HG02885 (cell line): ENCODE measurements around the gene CERS6.

ENCODE experiments used
- ATAC-seq: cut with Tn5 transposase; IDR thresholded peaks from one replicate; pipeline ENCODE4 v1.9.1; 2021; ENCODE audit warnings: mild to moderate bottlenecking; ENCODE audit not compliant: unreplicated experiment, poor library complexity

CERS6 gene

DNA sequence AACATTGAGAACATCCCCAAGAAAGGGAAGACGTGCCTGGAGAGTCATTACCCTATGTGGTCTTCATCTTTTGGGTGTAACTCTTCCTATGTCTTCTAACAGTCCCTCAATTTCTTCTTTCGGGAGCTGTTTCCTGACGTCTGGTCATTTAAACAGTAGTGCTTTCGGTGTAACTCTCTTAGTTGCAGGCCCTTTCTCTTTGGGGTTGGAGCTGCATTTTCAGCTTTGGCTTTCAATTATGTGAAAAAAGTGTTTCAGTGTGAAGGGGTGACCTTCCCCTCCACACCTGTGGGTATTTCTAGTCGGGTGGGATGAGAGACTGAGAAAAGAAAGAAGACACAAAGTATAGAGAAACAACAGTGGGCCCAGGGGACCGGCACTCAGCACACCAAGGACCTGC lies 105.9 kb downstream of the CERS6 start:
- no peak for ATAC-seq

DNA sequence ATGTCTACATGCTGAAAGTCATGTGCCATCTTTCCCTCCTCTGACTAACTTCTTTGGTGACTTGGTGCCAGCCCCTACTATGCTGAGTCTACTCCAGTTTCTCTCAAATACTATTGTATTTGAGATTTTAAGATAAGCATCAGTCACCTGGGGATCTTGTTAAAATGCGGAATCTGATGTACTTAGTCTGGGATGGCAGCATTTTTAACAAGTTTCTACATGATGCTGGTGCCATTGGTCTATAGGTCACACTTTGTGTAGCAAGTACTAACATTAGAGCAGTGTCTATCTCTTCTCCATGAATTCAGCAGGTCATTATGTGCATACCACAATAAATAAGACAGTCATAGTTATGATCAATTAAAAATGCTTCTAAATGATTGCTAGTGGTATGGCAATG lies 106.9 kb downstream of the CERS6 start:
- no peak for ATAC-seq

DNA sequence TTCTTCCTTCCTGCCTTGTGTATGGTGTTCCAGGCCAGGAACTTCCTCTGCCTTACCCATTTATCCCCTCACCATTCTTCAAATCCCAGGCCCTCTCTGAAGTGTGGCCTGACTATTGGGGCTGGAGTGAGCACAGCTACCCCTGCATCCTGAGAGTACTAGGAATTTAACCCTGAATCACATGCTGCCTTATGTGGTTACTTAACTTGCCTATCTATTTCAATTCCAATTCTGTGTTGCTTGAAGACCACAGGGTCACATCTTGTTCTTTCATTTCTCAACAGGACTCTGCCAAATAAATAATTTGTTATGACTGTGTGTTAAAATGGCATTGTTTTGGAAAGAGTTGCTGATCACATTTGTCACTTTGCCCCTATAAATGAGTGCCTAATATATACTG lies 108.6 kb downstream of the CERS6 start:
- ATAC-seq = no peak

DNA sequence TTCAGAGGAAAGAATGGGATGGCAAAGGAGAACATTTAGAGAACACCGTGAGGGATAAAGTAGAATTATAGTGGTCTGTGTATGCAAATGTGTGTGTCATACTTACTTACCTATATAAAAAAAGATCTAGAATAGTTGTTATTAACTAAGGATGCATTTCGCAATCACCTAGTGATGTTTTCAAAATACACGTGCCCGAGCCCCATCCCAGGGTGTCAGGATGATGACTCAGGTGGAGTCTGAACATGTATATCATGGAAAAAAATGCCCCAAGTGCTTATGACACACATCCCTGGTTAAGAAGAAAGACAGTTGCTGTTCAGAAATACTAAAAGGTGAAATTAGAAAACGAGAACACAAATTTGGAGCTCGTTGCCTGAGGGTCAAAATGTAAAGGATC lies 109.0 kb downstream of the CERS6 start:
- ATAC-seq = no peak

DNA sequence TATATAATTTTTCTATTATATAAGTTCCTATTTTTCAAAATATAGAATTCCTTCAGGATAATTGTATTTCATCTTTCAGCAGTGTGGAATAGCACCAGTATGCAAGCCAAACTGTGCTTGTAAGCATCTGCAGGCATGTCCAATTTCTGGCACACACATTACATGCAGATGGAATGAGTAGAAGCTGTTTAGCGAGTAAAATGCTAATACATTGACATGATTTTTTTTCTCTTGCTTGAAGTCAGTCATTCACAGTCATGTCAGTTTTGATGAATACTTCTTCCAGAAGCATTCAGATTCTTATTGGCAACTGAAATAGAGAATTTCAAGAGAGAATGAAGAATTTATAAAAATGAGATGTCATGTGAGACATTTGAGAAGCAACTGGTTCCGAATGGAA lies 109.4 kb downstream of the CERS6 start:
- no peak for ATAC-seq

DNA sequence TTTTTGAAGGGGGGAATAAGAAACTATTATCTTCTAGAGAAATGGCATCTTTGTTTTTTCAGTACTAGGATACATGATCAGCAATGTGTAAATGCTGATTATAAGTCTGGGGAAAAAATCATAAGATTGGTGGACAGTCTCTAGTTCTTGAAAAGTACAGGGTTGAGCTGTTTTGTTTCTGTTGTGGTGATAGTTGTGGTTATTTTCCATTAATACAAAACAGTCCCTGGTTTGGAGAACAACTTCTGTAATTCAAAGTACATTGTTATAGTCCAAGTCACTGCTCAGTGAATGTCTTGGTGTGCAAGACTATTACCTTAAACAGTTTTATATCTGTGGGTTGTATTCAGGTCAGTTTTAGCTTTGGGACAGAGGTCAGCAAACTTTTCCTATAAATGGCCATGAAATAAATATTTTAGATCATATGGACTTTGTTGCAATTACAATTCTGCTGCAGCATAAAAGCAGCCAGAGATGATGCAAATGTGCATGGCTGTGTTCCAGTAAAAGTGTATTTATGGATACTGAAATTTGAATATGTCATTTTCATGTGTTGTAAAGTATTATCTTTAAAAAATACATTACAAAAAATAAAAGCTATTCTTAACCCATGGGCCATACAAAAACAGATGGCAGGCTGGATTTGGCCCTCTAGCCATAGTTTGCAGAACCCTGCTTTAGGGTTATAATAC lies 111.0 kb downstream of the CERS6 start:
- ATAC-seq = peak; percentile 46

DNA sequence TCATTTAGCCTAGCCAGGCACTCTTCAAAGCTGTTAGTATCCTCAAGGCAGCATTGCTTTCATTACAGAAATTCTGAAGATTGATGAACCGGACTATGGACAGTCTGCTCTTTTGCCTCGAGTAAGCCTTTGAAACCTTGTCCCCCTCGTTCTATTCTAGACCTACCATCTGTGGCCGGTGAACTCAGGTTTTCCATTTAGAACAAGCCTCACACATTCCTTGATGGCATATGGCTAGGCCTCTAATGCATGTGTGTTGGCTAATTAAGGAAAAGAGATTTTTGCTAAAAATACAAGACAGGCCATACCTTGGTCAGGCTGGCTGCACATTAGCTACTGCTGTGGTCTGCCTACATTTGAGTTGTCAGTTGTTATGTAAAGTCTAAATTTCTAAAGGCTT lies 111.8 kb downstream of the CERS6 start:
- ATAC-seq = no peak

DNA sequence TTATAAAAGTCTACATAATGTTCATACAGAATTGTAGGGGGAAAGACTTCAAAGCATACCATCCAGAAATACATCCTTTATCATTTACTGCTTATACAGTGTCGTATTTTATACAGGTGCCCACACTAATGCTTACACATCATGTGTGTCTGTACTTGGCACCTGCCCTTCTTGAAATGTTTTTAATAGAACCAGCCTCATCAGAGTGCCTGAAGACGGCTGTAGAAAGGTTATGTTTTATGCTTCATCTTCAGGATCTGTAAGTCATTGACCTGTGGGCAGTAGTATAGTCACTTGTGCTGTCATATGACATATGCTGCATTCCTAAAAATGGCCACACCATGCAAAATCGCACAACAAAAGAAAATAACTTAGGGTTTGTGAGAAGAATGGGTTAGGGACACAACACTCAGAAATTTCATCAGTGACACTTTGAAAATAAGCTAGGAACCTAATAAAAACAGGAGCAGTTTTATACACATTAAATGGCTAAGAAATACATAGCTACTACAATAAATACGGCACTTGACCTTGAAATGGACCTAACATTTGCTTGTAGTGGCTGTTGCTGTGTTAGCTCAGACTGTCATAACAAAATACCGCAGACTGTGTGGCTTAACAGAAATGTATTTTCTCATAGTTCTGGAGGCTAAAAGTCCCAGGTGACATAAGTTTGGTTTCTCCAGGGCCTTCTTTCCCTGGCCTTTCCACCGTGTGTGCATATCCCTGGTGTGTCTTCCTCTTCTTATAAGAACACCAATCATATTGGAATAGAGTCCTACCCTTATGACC lies 112.6 kb downstream of the CERS6 start:
- no peak for ATAC-seq

DNA sequence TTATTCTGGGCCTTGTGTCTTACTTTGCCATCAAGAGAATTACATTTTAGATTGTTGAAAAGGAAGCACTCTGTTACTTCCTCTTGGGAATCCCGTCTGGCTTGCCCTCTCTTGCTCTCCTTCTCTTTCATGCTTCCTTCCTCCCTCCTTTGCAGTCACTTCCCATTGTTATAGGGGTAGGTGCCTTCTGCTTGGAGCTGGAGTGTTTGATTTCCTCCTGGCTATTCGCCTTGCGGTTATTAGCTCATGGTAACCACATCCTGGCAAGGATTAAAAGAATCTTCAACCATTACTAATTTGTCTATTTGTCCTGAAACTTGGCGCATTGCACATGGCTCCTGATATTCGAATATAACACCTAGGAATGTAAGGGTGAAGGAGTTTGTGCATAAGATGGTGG lies 115.0 kb downstream of the CERS6 start:
- ATAC-seq = no peak

DNA sequence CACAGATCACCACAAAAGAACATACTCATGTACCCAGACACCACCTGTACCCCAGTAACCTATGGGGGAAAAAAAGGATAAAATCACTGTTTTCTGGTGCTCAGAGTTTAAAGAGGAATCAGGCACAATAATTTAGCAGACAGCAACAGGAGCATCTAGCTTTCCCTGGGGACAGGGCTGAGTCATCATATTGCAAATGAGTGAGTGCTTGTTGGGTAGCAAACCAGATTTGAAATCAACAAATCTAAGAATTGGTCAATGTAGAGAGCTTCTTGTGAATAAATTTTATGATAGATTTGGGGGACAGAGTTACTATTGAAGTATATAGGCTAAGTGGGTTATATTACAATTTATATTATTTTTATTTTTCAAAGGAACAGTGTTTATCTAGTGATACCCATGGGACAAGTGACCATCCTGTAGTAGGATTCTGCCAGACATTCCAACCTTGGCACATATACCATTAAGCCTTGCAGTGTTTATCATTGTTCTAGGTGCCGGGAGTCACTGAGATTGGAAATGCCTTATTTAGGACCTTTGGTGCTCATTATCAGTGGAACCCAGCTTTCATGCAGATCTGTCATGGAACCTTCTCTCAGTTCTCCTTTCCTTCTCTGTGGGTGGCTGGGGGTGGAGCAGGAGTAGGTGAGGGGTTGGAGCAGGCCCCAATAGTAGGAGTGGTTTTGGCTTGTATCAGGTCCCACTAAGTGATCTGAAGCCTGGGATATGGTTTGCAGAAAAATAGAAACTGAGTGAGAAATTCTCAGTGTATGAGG lies 117.2 kb downstream of the CERS6 start:
- ATAC-seq = peak; percentile 36

DNA sequence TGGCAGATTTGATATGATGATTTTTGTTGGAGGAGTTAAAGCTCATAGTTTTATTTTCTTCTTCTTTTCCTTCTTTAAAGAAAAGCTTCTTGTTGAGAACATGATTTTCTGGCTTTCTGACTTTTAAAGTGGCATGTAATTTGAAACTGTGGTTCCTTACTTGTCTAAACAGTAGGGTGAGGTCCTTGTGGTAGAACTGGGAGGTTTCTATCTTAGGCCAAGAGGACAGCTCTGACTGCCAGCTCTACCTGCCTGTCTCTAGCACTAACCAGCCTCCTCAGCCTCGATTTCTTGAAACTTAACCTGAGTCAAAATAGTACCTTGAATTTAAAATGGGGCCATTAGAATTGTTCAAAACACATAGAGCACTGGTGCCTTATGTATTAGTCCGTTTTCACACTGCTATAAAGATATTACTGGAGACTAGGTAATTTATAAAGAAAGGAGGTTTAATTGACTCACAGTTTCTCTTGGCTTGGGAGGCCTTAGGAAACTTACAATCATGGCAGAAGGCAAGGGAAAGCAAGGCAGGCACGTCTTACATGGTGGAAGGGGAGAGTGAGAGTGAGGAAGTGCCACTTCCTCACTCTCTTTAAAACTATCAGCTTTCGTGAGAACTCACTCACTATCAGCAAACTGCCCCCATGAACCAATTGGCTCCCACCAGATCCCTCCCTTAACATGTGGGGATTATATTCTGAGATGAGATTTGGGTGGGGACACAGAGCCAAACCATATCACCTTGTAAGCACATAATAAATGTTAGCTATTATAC lies 119.0 kb downstream of the CERS6 start:
- no peak for ATAC-seq

DNA sequence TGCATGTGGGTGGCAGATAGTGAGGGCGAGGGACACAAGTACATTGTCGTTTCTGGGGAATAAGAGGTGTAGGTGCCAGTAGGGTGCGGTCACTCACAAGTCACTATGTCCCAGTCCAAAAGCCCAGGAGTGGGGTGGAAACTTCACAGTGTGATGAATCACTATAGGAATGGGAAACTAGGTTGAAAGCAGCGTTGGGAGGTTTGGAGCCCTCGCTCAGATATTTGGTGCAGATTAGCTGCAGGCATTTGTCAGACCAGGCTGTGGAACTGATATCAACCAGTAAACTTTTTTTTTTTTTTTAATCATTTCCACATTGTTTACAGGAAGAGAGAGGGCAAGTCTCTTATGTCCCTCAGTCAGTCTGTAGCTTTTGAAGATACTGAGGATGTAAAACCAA lies 121.8 kb downstream of the CERS6 start:
- no peak for ATAC-seq

DNA sequence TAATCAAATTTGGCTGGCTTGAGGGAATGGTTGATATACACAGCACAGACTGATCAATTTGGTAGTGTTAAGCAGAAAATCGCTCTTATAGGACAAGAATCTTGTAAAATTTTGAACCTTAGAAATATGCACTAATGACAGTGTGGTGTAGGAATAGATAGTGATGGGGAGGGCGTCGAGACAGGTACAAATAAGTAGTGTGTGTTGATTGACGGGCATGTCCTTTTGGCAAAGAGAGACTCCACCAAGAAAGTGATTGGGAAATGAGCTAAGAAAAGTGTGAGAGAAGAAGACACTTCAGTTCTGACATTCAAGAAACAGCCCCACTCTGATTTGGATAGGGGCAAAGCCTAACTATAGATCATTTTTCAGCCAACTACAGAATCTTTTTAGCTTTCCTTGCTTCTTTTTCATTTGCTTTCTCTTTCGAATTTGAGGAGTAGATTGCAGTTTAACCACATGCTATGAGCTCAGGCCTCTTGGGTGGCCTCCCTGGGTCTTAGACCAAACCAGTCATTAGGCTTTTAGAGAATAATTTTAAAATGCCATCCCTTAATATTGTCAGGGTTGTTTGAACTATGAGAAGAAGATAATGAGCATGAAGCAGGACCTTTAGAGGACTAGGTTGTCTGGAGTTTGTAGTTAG lies 127.1 kb downstream of the CERS6 start:
- peak; percentile 64 for ATAC-seq

DNA sequence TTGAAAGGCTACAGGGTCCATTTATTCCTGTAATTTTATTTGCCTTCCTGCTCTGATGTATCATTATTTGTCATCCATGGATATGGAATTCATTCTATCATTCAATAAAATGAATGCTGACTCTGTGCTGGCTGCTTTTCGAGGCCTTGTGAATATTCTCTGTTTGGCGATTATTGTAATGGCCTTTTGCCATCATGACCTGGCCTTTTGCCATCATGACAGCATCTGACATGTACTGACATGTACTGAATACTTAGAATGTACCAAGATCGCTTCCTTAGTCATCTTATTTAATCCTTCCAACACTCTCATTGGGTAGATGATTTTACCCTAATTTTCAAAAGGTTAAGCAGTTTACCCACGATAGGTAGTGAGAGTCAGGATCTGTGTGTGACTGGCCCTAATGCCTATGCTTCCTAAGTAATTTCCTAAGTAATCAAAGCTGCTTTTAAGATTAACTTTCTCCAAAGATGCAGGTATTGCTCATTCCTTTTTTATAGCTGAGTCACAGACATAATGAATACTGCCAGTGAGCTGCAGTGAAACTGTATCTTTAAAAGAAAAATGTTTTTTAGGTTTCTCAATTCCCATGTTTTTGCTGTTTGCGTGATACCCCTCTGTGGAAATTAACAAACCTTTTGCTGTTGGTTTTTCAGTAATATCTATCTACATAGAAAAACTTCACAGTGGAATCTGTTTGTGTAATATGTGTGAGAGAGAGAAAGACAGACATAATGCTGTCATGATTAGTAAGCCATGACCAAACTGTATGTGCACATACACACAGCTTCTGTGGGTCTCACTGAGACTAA lies 127.8 kb downstream of the CERS6 start:
- ATAC-seq = no peak

DNA sequence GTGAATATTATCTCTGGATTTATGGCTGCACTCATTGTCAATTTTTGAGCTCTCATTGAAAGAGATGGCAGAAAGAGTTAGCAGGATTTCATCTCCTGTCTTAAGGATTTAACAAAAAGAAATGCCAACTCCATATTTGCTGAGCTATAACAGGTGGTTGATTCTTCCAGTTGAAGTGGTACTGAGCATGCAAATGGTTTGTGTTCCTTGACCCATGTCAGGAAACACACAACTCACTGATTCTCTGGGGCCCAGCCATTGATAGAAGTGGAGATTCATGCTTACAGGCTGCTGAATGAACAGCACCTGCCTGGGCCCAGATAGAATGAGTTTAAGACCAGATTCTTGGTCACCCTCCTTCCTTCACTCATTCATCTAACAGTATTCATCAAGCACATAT lies 128.8 kb downstream of the CERS6 start:
- peak; percentile 32 for ATAC-seq

DNA sequence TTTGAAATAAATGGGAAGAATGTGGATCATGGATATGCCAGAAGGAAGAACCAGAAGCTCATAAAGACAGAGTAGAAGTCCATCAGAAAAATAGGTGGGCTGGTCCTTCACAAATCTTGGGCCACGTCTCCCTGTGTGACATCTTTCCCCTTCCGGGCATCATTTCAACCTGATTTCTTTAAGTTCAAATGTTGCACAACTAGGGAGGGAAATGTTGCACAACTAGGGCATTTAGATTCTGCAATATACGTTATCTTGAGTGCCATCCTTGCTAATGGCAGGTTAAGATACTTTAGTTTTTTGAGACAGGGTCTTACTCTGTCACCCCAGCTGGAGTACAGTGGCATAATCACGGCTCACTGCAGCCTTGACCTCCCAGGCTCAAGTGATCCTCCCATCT lies 129.6 kb downstream of the CERS6 start:
- ATAC-seq = no peak

DNA sequence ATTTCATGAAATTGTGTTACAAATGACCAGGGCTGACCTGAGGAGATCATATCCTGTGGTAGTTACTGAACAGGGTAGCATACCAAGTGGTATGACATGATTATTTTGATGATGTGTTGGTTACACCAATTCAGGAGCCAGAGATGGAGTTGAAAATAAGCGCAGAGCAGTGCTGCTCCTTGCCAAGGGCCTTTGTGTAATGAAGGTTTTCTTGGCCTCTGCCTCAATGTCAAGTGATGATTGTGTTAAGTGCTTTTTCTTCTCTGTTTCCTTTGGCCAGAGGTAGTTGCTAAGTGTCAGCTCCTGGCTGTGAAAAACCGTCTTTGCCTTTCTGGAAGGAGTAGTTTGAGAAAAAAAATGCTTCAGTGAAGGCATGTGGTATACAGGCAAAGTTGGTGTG lies 131.2 kb downstream of the CERS6 start:
- no peak for ATAC-seq

DNA sequence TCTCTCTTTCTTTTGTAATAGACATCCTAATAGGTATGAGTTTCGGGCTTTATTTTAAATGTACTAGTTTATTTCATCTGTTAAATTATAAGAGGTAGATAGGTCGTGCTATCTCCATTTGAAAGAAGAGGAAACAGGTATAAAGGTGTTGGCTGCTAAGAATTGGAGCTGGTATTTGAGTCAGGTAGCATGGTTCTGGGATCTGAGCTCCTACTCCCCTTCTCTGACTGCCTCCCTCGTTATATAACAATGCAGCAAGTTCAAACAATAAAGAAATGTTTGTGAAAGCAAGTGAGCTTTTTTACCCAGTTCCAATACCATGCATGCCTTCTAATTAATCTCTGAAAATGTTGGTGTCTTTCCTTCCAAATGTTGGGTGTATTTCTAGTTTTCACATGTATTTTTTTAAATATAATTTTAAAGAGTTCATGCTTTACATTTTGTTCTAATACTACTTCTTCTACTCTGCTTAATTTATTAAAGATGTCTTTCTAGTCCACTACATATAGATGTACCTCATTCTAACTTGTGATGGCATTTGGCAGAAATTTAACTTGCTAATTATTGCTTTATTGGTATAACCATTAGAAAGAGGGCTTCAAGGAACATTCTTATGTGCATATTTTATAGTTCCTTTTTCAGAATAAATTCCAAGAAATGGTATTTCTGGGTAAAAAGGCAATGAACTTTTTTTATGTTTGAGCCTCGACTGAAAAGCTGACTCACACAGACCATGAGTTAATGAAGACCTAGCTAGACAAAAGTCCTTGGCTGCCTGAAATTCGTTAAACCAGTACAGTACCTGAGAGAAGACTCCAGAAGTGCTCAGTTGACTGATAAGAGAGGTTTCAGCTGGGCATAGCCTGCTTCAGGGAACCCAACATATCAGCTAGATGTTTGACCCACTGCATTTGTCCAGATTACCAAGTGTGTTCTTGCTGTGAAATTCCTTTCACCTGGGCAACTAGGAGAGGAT lies 133.5 kb downstream of the CERS6 start:
- no peak for ATAC-seq
